OCI-LY7 (cell line): ENCODE data around the gene GSTM1. TPM values are rescaled to one million over a fixed set of nuclear protein-coding genes. Genes with fewer than 3 reads are reported as not detected.

Experiments
- BruUV-seq: library from RNA; stranded (reverse); fragments of 400-500 nt; replicated peaks from 2 replicates; lab custom pipeline; 2021; lab: Mats Ljungman, UMichigan
- CTCF ChIA-PET: fragments of 300-600 bp; sonication (Branson Sonifier 250); formaldehyde crosslinking; loops from one replicate; lab custom pipeline; 2022; ENCODE audit warnings: antibody characterized with exemption; ENCODE audit not compliant: unreplicated experiment; lab: Charles Lee
- POLR2A ChIA-PET: fragments of 300-600 bp; sonication (Branson Sonifier 250); formaldehyde crosslinking; loops from one replicate; lab custom pipeline; 2022; ENCODE audit warnings: antibody characterized with exemption; lab: Charles Lee
- DNase-seq: peaks from one replicate; pipeline ENCODE4 v3.0.0-alpha.2; 2015; ENCODE audit warnings: low spot score
- H2AFZ ChIP-seq: fragments of 200-600 bp; sonication (generic), shearing (Covaris generic); 2 replicates; pipeline ENCODE4 v1.6.1; 2014; ENCODE audit warnings: mild to moderate bottlenecking, antibody characterized with exemption, low read length, moderate library complexity
- H3K27ac ChIP-seq: fragments of 200-600 bp; sonication (generic); 2 replicates; pipeline ENCODE4 v1.5.1; 2014; ENCODE audit warnings: mixed run types, low read depth, mild to moderate bottlenecking, moderate library complexity, low read length, inconsistent platforms; ENCODE audit not compliant: poor library complexity, severe bottlenecking
- H3K36me3 ChIP-seq: fragments of 200-600 bp; sonication (generic); 2 replicates; pipeline ENCODE4 v1.6.1; 2014; ENCODE audit warnings: mild to moderate bottlenecking, antibody characterized with exemption, low read length, moderate library complexity, mixed read lengths; ENCODE audit not compliant: insufficient read depth
- H3K4me1 ChIP-seq: fragments of 200-600 bp; sonication (generic); 2 replicates; pipeline ENCODE4 v1.5.1; 2014; ENCODE audit warnings: mild to moderate bottlenecking, low read length; ENCODE audit not compliant: insufficient read depth, poor library complexity, severe bottlenecking
- H3K4me2 ChIP-seq: fragments of 200-600 bp; sonication (generic); 2 replicates; pipeline ENCODE4 v1.6.1; 2014; ENCODE audit warnings: mild to moderate bottlenecking, low read length
- H3K4me3 ChIP-seq: fragments of 200-600 bp; sonication (generic); 2 replicates; pipeline ENCODE4 v1.5.1; 2014; ENCODE audit warnings: mild to moderate bottlenecking, low read depth, low read length; ENCODE audit not compliant: poor library complexity, severe bottlenecking
- H3K79me2 ChIP-seq: fragments of 200-600 bp; sonication (generic); 2 replicates; pipeline ENCODE4 v1.6.1; 2016; ENCODE audit warnings: low read depth, mild to moderate bottlenecking, low read length, moderate library complexity, mixed read lengths; ENCODE audit not compliant: insufficient read depth
- H3K9me2 ChIP-seq: fragments of 200-600 bp; sonication (generic); 2 replicates; pipeline ENCODE4 v1.6.1; 2016; ENCODE audit warnings: mild to moderate bottlenecking, low read length, mixed read lengths; ENCODE audit not compliant: insufficient read depth
- H3K9me3 ChIP-seq: fragments of 200-600 bp; sonication (generic); 2 replicates; pipeline ENCODE4 v1.6.1; 2014; ENCODE audit warnings: mild to moderate bottlenecking, mixed run types, low read length, mixed read lengths
- H4K20me1 ChIP-seq: fragments of 200-600 bp; sonication (generic); 2 replicates; pipeline ENCODE4 v1.6.1; 2014; ENCODE audit warnings: mild to moderate bottlenecking, antibody characterized with exemption, low read length, moderate library complexity, mixed read lengths; ENCODE audit not compliant: insufficient read depth
- CTCF ChIP-seq: fragments of 200-600 bp; sonication (generic); conservative IDR thresholded peaks from 2 replicates; pipeline ENCODE4 v1.5.1; 2014; ENCODE audit warnings: mild to moderate bottlenecking, antibody characterized with exemption, low read length, moderate library complexity, mixed read lengths
- EZH2phosphoT487 ChIP-seq: fragments of 200-600 bp; sonication (generic); IDR thresholded peaks from 2 replicates; pipeline ENCODE4 v1.6.1; 2018; ENCODE audit warnings: low read depth, borderline replicate concordance, mild to moderate bottlenecking, mixed run types, antibody characterized with exemption, low read length, moderate library complexity, mixed read lengths
- intact Hi-C: fragments of 100-400 bp; cut with micrococcal nuclease; formaldehyde crosslinking; loops from one replicate; pipeline ENCODE4 v1.10.0; 2022; ENCODE audit not compliant: unreplicated experiment
- total RNA-seq, 2 experiments: library from RNA; depleted of rRNA in 1 of 2; stranded (reverse); fragments of >200 nt in 1 of 2; shearing (Covaris generic) in 1 of 2; gene quantifications; 2 replicates each; pipeline ENCODE4 v1.2.3, GENCODE V29; 2014 to 2022

The GSTM1 gene
- total RNA-seq, 2 experiments from 2014 or later: not detected

- no TSS peak for BruUV-seq
- Histone ChIP-seq H3K4me2 (no peak within 1 kb of the TSS), H3K36me3 (no peaks in the 10 kb centered on the region), H3K9me2 (no peaks in the 10 kb centered on the region), H3K9me3 (no peaks in the 10 kb centered on the region), H2AFZ (no peak within 1 kb of the TSS), H4K20me1 (no peaks in the 10 kb centered on the region), H3K4me3 (no peak within 1 kb of the TSS), H3K79me2 (no peaks in the 10 kb centered on the region), H3K4me1 (no peaks in the 10 kb centered on the region), H3K27ac (no peak within 1 kb of the TSS)
- POLR2A ChIA-PET: no interaction called here
- intact Hi-C loops: no loop called here
- DNase-seq: no peak
- CTCF ChIA-PET: no interaction called here
- TF ChIP-seq EZH2phosphoT487: no peak
- no peak for TF ChIP-seq CTCF
These were observed 53.2 kb downstream of the GSTM1 start, which contains the start of gene GSTM3 for GRCh38 chr1:109740615-109741373. TSS of gene GSTM3 (minus strand) at chr1:109741038. CDS start at chr1:109740287, 751 bp downstream.

Other genes with a start within 250 kb of the GSTM1 start
- not detected in 2 replicates for gene SYPL2, start 221.3 kb upstream of the GSTM1 start, total RNA-seq (2014; rRNA removed; shearing (Covaris generic))
- gene SYPL2, start 221.3 kb upstream of the GSTM1 start, total RNA-seq (2022): not detected in 2 replicates
- gene ATXN7L2, start 203.9 kb upstream of the GSTM1 start, total RNA-seq (2014; rRNA removed; shearing (Covaris generic)): 6.5 and 13.1 TPM in 2 replicates
- 8.2 and 9.6 TPM in 2 replicates for gene ATXN7L2, start 203.9 kb upstream of the GSTM1 start, total RNA-seq (2022)
- 5.8 and 6.2 TPM in 2 replicates for gene CYB561D1, start 193.7 kb upstream of the GSTM1 start, total RNA-seq (2014; rRNA removed; shearing (Covaris generic))
- gene CYB561D1, start 193.7 kb upstream of the GSTM1 start, total RNA-seq (2022): 10.5 and 11.3 TPM in 2 replicates
- 0.16 and 0.33 TPM in 2 replicates for gene AMIGO1, start 178.1 kb upstream of the GSTM1 start, total RNA-seq (2014; rRNA removed; shearing (Covaris generic))
- 0.15 and 0.17 TPM in 2 replicates for gene AMIGO1, start 178.1 kb upstream of the GSTM1 start, total RNA-seq (2022)
- not detected in 2 replicates for gene GPR61, start 147.9 kb upstream of the GSTM1 start, total RNA-seq (2014; rRNA removed; shearing (Covaris generic))
- gene GPR61, start 147.9 kb upstream of the GSTM1 start, total RNA-seq (2022): not detected in 2 replicates
- 3.8 and 4.1 TPM in 2 replicates for gene GNAI3, start 139.2 kb upstream of the GSTM1 start, total RNA-seq (2014; rRNA removed; shearing (Covaris generic))
- 5.4 and 6.1 TPM in 2 replicates for gene GNAI3, start 139.2 kb upstream of the GSTM1 start, total RNA-seq (2022)
- not detected in 2 replicates for gene GNAT2, start 68.2 kb upstream of the GSTM1 start, total RNA-seq (2014; rRNA removed; shearing (Covaris generic))
- 1.3 and 2.0 TPM in 2 replicates for gene GNAT2, start 68.2 kb upstream of the GSTM1 start, total RNA-seq (2022)
- gene AMPD2, start 68.0 kb upstream of the GSTM1 start, total RNA-seq (2014; rRNA removed; shearing (Covaris generic)): 51.8 and 62.7 TPM in 2 replicates
- 56.8 and 66.2 TPM in 2 replicates for gene AMPD2, start 68.0 kb upstream of the GSTM1 start, total RNA-seq (2022)
- 3.4 and 6.0 TPM in 2 replicates for gene GSTM4, start 31.7 kb upstream of the GSTM1 start, total RNA-seq (2014; rRNA removed; shearing (Covaris generic))
- 6.8 and 8.0 TPM in 2 replicates for gene GSTM4, start 31.7 kb upstream of the GSTM1 start, total RNA-seq (2022)
- gene GSTM2, start 19.8 kb upstream of the GSTM1 start, total RNA-seq (2014; rRNA removed; shearing (Covaris generic)): 0.38 and 1.4 TPM in 2 replicates
- gene GSTM2, start 19.8 kb upstream of the GSTM1 start, total RNA-seq (2022): 0.76 and 0.89 TPM in 2 replicates
- gene GSTM5, start 24.4 kb downstream of the GSTM1 start, total RNA-seq (2014; rRNA removed; shearing (Covaris generic)): not detected in 2 replicates
- gene GSTM5, start 24.4 kb downstream of the GSTM1 start, total RNA-seq (2022): not detected in 2 replicates
- gene GSTM3, start 53.2 kb downstream of the GSTM1 start, total RNA-seq (2014; rRNA removed; shearing (Covaris generic)): not detected in 2 replicates
- not detected in 2 replicates for gene GSTM3, start 53.2 kb downstream of the GSTM1 start, total RNA-seq (2022)
- gene EPS8L3, start 76.1 kb downstream of the GSTM1 start, total RNA-seq (2014; rRNA removed; shearing (Covaris generic)): not detected in 2 replicates
- gene EPS8L3, start 76.1 kb downstream of the GSTM1 start, total RNA-seq (2022): not detected in 2 replicates
- gene CSF1, start 223.0 kb downstream of the GSTM1 start, total RNA-seq (2014; rRNA removed; shearing (Covaris generic)): not detected in 2 replicates
- not detected in 2 replicates for gene CSF1, start 223.0 kb downstream of the GSTM1 start, total RNA-seq (2022)